GM21447 (cell line): ENCODE data around the gene NAB2.
"Not testable (repeated sequence)": the region's sequence is repeated elsewhere in the genome, so short reads cannot be mapped to it uniquely, and the experiment has no call there.

ENCODE experiments used
- ATAC-seq: cut with Tn5 transposase; IDR thresholded peaks from one replicate; pipeline ENCODE4 v1.9.1; 2021; ENCODE audit not compliant: unreplicated experiment

The NAB2 gene, protein sequence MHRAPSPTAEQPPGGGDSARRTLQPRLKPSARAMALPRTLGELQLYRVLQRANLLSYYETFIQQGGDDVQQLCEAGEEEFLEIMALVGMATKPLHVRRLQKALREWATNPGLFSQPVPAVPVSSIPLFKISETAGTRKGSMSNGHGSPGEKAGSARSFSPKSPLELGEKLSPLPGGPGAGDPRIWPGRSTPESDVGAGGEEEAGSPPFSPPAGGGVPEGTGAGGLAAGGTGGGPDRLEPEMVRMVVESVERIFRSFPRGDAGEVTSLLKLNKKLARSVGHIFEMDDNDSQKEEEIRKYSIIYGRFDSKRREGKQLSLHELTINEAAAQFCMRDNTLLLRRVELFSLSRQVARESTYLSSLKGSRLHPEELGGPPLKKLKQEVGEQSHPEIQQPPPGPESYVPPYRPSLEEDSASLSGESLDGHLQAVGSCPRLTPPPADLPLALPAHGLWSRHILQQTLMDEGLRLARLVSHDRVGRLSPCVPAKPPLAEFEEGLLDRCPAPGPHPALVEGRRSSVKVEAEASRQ

DNA sequence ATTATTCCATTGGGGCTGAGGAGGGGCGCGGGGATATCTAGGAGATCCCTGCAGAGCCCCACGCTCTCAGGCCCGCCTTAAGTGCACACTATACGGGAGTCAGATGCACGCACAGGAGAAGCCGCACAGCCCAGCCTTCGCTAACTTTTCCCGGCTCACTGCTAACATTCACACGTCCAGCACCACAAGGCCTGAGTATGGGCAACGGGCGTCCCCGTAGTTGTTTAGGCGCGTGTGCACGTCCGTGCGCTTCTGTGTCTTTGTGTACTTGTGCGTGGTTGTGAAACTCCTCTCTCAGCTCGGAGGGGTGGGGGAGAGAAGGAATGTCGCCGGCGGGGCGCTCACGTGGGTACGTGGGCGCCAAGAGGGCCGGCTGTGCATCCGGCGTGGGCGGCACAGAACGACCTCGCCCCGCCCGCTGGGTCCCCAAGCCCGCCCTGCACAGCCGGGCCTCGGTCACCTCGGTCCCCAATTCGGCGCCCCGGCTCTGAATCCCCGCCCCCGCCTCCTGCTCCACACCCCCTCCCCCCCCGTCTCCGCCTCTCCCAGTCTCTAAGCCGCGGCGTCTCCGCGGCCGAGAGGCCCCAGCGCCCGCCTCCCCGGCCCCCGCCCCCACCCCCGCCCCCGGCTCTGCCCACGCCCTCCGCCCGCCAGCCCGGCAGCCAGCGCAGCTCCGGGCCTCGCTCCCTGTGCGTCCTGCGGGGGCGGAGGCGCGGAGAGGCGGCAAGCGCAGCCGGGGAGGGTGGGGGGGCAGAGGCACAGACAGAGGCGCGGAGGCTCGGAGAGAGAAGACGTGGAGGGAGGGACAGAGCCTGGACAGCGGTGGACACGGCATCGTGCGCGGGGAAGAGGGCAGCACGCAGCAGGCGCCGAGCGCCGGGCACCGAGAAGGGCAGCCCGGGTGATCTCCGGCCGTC, at the start of gene NAB2:
Gene NAB2, plus strand, starts transcription at position 761 of the 917 bp plus-strand sequence. CDS start 158 bp downstream, outside the sequence.
- peak; percentile 46 for ATAC-seq

DNA sequence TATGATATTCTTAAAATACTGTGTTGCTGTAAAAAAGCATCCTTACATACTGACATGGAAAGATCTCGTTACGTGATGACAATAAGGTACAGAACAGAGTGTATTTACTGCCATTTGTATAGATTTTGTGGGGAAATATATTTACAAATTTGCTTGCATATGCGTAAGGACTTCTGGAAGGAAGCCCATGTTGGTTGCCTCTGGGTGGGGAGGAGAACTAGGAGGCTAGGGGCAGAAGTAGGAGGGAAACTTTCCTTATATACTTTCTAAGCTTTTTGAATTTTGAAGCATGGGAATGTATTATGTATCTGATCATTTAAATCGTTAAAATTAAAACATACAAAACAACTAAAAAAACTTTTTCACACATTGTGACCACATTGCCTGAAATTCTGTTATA, 48.7 kb upstream of the NAB2 start:
- ATAC-seq, result no peak

DNA sequence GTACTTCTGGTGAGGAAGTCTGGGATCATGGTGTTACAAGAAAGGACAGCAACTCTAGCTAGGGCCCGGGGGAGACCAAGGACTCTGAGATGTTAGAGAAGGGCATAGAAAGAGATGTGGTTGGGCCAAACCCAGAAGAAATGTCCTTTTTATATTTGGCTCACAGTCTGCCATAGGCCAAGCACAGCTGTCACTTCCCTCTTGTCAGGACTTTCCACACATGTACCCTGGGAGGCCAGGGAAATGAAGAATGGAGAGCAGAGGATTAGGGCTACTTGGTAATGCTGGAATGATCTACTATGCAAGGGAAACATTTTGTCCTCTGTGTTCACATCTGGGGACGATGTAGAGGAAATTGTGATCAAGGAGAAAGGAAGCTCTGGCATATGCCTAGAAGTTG, 48.2 kb upstream of the NAB2 start:
- no peak for ATAC-seq

DNA sequence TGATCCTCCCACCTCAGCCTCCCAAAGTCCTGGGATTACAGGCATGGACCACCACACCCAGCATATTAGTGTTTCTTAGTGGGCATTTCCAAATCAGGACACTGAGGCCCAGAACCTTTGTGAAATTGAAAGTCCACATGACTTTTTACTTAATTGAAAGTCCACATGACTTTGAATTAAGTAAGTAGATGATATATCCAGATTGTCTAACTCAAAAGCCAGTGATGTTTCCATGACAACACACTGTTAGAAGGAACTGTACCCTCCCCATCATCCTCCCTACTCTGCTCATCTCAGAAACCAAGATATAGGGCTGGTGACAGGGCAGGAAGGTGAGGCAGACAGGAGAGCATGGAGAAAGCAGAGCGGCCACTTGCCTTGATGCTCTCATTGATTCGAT, 46.2 kb upstream of the NAB2 start:
- ATAC-seq, result no peak

DNA sequence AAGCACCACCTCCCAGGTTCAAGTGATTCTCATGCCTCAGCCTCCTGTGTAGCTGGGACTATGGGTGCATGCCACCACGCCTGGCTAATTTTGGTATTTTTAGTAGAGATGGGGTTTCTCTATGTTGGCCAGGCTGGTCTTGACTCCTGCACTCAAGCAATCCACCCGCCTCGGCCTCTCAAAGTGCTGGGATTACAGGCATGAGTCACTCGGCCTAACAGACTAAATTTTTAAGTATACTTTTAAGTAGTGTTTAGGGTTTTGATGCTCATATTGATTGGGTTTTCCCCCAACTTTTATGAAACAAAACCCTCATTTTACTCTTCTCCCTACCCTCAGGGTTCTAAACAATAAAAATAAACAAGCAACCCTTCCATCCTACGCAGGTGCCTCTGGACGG, 44.4 kb upstream of the NAB2 start:
- ATAC-seq, result no peak

DNA sequence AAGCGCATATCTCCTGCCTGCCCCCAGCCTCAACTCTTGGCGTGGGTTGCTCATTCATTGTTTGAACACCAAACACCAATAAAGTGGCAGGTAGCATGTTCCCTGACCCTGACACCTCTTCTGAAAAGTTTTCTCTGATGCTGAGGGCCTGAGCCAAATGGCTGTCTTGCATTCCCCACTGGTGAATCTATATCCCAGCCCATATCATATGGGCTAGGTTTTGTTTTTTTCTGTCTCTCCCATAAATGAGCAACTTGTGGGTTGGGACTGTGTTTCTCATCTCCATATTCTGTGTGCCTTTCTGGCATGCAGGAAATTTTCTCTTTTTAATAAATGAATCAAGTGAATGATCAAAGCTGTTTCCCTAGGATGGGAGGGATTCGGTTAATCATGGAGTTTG, 44.0 kb upstream of the NAB2 start:
- no peak for ATAC-seq

DNA sequence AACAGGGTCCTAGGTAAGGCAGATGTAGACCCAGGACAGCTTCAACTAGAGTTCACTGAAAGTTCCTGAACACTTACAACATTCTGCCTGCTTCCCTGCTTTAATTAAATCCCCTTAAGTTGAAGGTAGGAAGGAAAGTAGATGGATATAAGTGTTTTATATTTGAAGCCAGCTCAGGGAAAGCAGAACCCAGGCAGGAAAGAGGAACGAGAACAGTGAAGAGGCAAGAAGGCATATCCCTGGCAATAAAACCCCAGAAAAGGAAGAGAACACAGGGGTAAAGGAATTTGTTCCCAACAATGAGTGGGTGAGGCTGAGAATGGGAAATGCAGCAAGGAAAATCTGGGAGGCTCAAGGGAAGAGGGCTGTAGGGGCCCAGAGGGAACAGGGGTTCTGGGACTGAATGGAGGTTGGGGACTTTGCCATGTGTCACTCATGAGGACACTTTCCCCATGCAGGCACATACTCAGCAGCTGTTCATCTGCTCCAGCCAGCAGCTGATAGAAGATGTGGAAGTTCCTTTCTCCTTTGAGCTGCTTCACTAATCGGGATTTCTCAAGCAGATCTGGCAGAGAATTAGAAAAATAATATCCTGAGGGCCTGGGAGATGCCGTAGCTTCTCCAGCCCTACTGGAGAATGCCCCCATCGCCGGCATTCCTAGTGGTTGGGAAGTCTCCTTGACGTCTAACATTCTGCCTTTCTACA, 42.7 kb upstream of the NAB2 start:
- ATAC-seq, result no peak

DNA sequence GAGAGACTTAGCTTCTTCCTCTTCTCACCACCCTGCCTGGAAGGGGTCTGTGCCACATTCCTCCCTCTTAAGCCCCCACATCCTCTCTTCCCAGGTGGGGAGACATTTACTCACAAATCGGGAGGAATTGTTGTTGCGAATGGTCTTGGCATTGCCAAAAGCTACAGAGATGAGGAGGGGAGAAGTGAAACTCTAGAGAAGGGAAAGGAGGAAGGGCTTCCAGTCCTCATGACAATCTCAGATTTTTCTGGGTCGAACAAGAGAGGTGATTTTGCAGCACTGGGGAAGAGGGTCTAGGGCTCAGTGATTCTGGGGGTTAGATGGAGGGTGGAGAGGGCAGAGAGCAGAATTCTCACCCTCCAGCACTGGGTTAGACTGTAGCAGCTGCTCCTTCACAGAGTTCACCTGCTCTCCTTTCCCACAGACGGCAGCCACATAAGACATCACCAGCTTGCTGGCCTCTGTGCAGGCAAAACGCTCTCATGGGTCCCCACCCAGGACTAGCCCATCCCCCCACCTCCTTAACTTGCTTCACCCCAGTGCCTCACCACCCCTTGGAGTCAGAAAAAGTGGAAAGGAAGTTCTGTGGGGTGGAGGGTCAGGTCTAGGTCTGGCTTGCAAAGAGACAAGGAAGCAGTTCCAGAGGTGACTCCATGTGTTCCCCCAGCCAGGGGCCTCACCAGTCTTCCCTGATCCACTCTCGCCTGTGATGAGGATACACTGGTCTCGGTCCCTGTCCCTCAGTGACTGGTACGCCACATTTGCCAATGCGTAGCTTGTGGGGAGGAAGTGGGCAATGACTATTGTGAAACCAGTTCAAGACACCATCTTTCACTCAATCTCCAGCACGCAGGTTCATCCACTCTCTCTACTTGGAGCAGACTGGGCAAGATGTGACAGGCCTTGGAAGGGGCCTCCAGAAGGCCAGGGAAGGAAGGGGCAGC, 41.7 kb upstream of the NAB2 start:
- ATAC-seq, result no peak

DNA sequence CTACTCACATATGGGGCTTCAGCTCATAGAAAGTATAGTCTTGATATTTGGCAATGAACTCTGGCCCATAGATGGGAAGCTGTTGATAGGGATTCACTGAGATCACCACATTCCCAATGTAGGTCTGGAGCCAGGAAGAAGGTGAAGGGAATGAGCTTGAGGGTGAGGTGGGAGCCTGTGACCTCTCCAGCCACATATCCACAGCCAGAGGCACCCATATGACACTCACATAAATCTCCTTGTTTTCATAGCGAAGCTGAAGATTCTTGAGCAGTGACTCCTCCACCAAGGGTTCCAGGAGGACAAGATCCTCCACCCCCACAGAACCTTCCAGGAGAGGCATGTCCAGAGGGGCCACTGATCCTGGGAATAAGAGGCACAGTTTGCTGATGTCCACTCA, 40.9 kb upstream of the NAB2 start:
- no peak for ATAC-seq

DNA sequence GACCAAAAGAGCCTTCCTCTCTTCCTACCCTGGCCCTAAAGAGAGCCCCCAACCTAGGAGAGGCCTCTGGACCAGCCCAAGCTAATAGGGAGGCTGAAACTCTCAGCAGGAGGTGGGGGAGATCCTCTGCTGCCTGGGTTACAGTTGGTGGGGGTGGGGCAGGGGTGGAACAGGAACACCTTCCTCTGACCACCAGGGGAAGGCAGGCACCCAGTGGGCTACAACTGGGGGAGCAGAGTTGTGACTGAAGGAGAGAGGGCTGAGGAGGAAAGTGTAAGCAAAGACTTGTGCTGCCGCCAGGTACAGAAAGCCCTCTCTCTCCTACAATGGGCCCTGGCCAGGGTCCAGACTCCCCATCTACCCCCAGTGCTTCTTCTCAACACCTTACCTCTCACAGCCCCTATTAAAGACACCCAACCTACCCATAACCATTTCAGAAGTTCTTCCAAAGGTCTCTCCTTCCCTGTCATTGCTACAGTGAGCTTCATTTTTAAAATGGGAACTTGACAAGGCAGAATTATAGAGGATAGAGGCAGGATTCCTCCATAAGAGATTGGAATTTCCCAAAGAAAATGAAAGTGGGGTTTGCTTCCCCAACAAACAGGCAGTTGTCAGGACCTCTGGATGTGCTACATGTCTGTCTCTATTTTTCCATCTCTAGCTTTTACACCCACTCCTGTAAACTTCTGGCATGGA, 40.3 kb upstream of the NAB2 start:
- ATAC-seq, result no peak

DNA sequence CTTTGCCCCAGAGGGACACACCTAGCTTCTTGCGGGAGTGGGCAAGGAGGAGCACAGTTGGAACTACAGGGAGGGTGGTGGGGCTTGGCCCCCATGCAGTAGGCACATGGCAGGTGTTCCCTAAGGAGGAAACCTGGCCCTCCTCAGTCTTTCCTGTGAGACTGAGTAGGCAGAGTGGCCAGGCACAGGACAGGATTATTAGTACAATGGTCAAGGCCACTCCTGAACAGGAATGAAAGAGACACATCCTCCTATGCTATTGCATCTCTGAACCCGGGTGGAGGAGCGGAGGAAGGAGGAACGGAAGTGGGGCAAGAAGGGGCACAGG, 39.8 kb upstream of the NAB2 start:
- no peak for ATAC-seq

DNA sequence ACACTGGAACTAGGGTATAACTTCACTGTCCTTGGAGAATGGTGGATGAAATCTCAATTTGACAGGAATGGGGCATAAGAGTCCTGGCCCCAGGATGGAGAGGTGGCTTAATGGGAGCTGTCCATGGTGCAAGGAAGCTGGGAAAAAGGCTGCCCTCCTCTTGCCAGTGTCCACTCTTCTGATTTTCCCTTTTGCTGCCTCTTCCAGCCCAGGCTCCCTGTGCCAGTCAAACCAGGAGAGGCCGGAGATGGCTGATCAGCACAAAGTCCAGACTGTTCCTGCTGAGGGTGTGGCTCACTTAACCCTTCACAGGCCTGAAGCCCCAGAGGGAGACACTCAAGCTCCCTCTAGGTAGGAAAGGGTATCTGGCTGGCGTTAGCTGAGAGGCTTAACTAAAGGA, 39.0 kb upstream of the NAB2 start, which contains the start of gene MYO1A:
Gene MYO1A, minus strand, starts transcription at position 240 of the 400 bp plus-strand sequence. CDS start 1,806 bp downstream, outside the sequence.
- ATAC-seq, result no peak

DNA sequence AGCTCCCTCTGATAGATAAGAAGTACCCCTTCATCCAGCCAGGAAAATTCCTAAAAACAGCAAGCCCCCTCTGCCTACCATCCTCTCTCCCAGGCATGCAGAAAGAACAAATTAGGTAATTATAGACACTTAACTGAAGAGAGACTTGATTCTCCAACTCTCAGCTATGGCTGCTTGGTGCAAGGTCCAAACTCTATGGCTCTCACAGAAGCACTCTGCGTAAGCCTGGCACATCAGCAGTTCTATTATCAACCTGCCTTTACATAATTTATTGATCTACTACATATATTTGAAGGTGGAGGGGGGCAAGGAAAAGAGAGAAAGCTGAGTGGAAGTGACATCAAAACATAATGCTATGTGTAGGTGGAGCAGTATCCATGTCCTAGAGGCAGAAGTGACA, 37.9 kb upstream of the NAB2 start:
- no peak for ATAC-seq

DNA sequence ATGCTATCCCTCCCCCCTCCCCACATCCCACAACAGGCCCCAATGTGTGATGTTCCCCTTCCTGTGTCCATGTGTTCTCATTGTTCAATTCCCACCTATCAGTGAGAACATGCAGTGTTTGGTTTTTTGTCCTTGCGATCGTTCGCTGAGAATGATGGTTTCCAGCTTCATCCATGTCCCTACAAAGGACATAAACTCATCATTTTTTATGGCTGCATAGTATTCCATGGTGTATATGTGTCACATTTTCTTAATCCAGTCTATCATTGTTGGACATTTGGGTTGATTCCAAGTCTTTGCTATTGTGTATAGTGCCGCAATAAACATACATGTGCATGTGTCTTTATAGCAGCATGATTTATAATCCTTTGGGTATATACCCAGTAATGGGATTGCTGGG, 35.8 kb upstream of the NAB2 start:
- not testable (repeated sequence) for ATAC-seq

DNA sequence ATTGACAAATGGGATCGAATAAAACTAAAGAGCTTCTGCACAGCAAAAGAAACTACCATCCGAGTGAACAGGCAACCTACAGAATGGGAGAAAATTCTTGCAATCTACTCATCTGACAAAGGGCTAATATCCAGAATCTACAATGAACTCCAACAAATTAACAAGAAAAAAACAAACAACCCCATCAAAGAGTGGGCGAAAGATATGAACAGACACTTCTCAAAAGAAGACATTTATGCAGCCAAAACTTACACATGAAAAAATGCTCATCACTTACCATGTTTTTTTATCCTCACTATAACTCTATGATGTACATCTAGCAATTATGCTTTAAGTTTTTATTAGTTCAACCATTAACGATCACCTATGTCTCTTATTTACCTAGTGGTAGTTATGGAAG, 35.0 kb upstream of the NAB2 start:
- not testable (repeated sequence) for ATAC-seq

DNA sequence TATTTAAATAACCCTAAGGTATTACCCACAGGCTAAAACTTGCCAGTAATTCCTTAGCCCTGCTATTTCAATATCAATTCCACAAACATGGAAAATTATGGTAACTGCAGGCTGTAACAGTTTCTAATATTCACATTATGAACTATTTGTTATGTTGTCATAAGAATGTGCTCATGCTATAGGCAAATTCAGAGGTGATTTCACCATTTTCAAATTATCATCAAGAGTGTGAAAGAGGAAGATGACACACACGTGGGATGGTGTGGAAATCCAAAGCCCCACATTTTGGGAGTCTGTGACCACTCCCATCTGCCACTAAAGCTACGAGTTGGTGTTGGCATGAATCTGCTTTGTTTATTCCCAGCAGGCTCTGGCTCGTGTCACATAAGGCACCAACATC, 33.1 kb upstream of the NAB2 start:
- ATAC-seq, result no peak

DNA sequence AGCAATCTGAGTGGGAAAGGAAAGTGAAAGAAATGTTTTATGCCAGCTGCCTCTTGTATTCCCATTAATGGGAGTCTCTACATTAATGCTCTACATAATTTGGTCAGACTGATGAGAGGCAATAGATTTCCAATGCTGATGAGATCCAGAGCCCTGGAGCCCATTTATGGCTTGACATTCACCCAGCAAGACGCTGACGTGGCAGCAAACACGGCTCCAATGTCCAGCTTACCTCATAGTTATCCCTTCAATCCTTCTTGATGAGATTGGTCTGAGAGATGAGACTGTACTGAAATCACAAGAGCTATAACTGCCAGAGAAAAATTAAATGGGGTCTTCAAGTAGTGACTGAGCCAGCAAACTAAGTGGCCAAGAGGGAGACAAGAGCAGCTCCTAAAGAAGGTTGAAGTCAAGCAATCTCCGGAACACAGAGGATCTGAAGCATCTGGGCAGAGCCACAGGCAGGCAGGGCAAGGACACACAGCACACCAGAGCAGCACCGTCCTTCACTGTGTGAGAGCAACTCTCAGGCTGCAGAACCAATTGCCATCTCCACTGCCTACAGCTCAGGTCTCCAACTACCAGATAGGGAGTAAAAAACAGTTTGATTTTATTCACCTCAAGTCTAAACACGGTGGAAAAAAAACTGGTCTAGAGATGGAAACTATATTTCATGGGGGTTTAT, 31.7 kb upstream of the NAB2 start:
- ATAC-seq, result no peak

DNA sequence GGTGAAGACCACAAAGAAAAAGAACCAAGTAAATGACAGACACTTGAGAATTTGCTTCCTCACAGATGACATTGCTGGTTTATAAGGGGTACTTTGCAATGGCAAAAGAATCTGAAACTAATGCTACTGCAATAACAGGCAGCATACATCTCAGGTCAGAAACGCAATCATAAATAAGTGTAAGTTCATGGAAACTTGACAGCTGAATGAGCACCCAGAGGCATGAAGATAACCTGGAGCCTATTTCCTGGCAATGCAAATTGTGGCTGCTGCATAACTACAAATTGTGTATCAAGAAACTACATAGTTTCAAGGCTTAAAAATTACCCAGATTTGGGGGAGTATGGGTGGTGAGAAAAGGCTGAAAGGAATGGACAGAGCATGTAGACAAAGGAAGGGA, 30.5 kb upstream of the NAB2 start:
- no peak for ATAC-seq
